Lower lobe of right lung (tissue), 2 donors: ENCODE data around the gene SMC6. TPM values are rescaled to one million over a fixed set of nuclear protein-coding genes. Genes with fewer than 3 reads are reported as not detected.

Source experiments
- ATAC-seq, 2 donors: fragments of 200-7000 bp; cut with Tn5 transposase; one replicate each; pipeline ENCODE4 v1.9.1; 2020 to 2022; ENCODE audit warnings: mild to moderate bottlenecking in 2 of 2, moderate library complexity in 2 of 2
- DNase-seq: peaks from one replicate; pipeline ENCODE4 v3.0.0-alpha.2; 2020
- H3K27ac ChIP-seq: fragments of 200-600 bp; one replicate; pipeline ENCODE4 v1.8.0; 2022
- H3K27me3 ChIP-seq: fragments of 200-600 bp; one replicate; pipeline ENCODE4 v1.8.0; 2022; ENCODE audit warnings: low read depth
- H3K36me3 ChIP-seq: fragments of 200-600 bp; one replicate; pipeline ENCODE4 v1.8.0; 2022; ENCODE audit warnings: mild to moderate bottlenecking
- H3K4me1 ChIP-seq: fragments of 200-600 bp; one replicate; pipeline ENCODE4 v1.8.0; 2022
- H3K4me3 ChIP-seq: fragments of 200-600 bp; one replicate; pipeline ENCODE4 v1.8.0; 2022; ENCODE audit warnings: mild to moderate bottlenecking
- H3K9me3 ChIP-seq: fragments of 200-600 bp; one replicate; pipeline ENCODE4 v1.8.0; 2022
- intact Hi-C: fragments of 100-400 bp; cut with DNase I; formaldehyde crosslinking; loops from one replicate; pipeline ENCODE4 v1.11.0; 2022
- total RNA-seq: library from RNA; stranded (reverse); fragmentation: NEBNext Ultra II Directional; extraction: Animal tissue kit (Norgen Biotek cat#: 25700); gene quantifications from one replicate; pipeline ENCODE4 v1.2.1, GENCODE V29; 2021
- TF ChIP-seq, protein P1 (sequence below): fragments of 200-600 bp; IDR thresholded peaks from one replicate; pipeline ENCODE4 v1.8.0; 2022; ENCODE audit warnings: antibody characterized with exemption, mild to moderate bottlenecking
- donor health status: DM: no; HTN: yes; CAD: no; lungs with severe emphysema.

Gene SMC6
- total RNA-seq, 1 donor from 2014 or later: 15.0 TPM

DNA sequence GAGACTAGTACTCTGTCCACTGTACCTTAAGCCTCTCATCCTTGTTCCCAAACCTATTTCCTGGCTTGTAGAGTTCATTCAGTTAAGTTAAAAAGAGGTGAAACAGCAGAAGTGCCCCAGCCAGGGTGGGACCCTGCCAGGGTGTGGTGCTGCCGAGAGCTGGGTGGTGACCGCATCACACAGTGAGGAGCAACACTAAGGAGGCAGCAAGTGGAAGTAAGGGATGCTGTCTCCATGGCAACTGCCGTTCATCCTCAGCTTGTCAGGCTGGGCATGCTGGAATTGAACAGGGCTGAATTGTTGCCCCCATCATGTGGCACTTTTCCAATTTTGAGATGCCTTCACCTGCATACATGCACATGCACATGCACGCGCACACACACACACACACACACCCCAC is 136.1 kb downstream of the SMC6 start:
- Histone ChIP-seq H3K27ac (no peak overlapping the region), H3K9me3 (no peaks in the 10 kb centered on the region), H3K4me3 (no peak overlapping the region), H3K27me3 (no peaks in the 10 kb centered on the region), H3K4me1 (no peaks in the 10 kb centered on the region), H3K36me3 (no peaks in the 10 kb centered on the region)
- TF ChIP-seq, protein P1, sequence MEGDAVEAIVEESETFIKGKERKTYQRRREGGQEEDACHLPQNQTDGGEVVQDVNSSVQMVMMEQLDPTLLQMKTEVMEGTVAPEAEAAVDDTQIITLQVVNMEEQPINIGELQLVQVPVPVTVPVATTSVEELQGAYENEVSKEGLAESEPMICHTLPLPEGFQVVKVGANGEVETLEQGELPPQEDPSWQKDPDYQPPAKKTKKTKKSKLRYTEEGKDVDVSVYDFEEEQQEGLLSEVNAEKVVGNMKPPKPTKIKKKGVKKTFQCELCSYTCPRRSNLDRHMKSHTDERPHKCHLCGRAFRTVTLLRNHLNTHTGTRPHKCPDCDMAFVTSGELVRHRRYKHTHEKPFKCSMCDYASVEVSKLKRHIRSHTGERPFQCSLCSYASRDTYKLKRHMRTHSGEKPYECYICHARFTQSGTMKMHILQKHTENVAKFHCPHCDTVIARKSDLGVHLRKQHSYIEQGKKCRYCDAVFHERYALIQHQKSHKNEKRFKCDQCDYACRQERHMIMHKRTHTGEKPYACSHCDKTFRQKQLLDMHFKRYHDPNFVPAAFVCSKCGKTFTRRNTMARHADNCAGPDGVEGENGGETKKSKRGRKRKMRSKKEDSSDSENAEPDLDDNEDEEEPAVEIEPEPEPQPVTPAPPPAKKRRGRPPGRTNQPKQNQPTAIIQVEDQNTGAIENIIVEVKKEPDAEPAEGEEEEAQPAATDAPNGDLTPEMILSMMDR: no peak
- DNase-seq (no peak), ATAC-seq (no peak)
- intact Hi-C loops: no loop called here

DNA sequence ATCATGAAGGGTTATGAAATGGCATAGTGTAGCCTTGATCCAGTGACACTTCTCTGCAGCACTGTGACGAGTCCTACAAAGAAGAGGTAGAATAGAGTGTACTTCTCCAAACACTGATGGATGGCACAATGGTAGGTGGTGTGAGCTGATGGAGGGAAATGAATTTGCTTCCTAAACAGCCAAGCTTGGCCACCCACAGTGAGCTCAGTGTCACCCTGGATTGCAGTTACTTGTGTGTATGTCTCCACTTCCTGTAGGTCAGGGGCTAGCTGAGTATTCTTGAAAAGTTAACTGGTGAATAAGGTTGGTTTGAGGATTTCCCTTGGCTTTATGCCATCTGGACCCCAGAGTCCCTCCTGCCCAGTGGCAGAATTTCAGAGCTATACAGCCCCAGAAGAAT is 137.2 kb downstream of the SMC6 start:
- intact Hi-C loops: no loop called here
- H3K27ac ChIP-seq: no peak overlapping the region

DNA sequence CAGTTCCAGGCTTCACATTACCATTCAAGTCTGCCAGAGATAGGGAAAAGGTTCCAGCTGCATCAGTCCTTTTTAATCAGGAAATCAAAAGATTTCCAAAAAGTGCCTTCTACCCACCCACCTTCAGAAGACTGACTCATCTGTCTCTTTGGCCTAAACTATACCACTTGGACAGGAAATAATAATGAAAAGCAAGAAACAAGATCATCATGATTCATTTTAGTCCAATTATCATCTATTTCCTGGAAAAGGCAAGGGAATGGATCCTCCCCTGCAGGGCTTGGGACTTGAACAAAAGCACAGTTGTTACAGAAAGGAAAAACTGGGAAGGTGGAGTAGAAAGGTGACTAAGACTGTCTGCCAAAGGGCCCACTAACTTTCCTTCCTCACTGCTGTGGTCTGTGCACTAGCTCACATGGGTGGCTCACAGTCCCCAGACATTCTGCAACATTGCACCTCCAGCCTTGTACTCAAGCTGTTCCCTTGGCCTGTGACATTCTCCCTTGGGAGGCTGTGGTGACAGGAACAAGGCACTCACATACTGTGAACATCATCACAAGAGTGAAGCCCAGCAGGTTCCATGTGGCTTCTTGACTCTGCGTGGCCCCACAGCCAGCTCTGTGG is 137.8 kb downstream of the SMC6 start:
- no peaks in the 10 kb centered on the region for H3K36me3 ChIP-seq
- no peaks in the 10 kb centered on the region for H3K27me3 ChIP-seq
- intact Hi-C loops: no loop called here
- DNase-seq: no peak
- TF ChIP-seq, protein P1: no peak
- no peaks in the 10 kb centered on the region for H3K9me3 ChIP-seq
- H3K27ac ChIP-seq: no peak overlapping the region
- H3K4me1 ChIP-seq: no peaks in the 10 kb centered on the region
- ATAC-seq: no peak
- H3K4me3 ChIP-seq: no peak overlapping the region

More for the DNA sequence above, 137.2 kb downstream of the SMC6 start:
- TF ChIP-seq, protein P1: no peak
- DNase-seq (no peak), ATAC-seq (no peak)
- no peaks in the 10 kb centered on the region for H3K9me3 ChIP-seq
- no peaks in the 10 kb centered on the region for H3K36me3 ChIP-seq
- no peaks in the 10 kb centered on the region for H3K27me3 ChIP-seq
- no peaks in the 10 kb centered on the region for H3K4me1 ChIP-seq
- no peak overlapping the region for H3K4me3 ChIP-seq

DNA sequence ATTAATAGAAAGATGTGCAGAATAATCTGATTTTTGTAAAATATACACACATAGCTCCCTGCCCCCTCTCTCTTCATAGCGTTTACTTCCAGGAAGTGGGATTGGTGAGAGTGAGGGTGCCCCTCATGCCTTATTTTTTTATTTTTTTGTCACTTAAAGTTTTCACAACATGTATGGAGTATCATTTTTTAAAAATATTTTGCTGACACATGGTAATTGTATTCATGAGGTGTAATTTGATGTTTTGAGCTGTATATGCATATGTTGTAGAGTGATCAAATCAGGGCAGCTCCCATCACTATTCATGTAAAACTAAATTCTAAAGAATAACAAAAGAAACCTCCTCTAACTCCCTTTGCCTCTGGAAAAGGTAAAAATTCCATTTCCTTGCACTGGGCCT is 138.5 kb downstream of the SMC6 start:
- Histone ChIP-seq H3K27me3 (no peaks in the 10 kb centered on the region), H3K4me3 (no peak overlapping the region), H3K9me3 (no peaks in the 10 kb centered on the region), H3K36me3 (no peaks in the 10 kb centered on the region), H3K4me1 (no peaks in the 10 kb centered on the region), H3K27ac (no peak overlapping the region)
- ATAC-seq (no peak), DNase-seq (no peak)
- intact Hi-C loops: no loop called here
- TF ChIP-seq, protein P1: no peak

DNA sequence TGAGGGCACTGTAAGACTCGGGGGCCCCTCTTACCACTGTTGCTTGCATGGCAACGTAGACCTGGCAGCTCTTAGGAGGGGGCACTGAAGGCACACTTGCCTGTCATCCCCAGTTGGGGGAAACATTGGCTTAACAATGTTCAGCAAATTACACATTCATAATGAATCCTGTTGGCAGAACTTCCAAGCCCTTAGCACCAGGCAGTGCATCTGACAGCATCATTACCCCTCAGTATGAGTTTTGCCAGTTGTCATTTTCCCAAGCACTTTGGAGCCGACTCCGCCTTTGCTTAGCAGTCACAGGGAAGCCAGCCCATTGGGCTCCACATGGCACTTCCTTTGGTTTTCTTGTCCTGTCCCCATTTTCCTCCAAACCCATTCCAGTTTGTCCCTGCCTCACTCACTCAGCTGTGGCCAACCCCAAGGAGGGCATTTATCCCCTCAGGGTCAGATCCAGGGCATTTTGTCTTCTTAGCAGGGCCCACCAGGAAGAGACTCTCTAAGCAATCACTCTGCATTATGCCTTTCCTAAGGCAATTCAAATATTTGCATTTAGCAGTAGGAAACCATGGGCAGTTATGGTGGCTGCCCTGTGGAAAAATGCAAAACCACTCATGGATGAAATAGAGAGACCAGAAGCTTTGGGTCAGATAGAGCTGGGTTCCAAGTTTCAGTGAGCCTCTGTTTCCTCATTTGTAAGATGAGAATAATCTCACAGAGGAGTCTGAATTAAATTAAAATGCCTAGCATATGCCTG is 139.3 kb downstream of the SMC6 start:
- no peak overlapping the region for H3K4me3 ChIP-seq
- ATAC-seq (no peak), DNase-seq (no peak)
- TF ChIP-seq, protein P1: no peak
- H3K4me1 ChIP-seq: no peaks in the 10 kb centered on the region
- H3K9me3 ChIP-seq: no peaks in the 10 kb centered on the region
- no peaks in the 10 kb centered on the region for H3K36me3 ChIP-seq
- intact Hi-C loops: no loop called here
- H3K27me3 ChIP-seq: no peaks in the 10 kb centered on the region
- no peak overlapping the region for H3K27ac ChIP-seq

Other genes with a start within 250 kb of the SMC6 start
- not detected for gene RAD51AP2, start 235.4 kb downstream of the SMC6 start, total RNA-seq
- gene VSNL1, start 213.1 kb downstream of the SMC6 start, total RNA-seq: 1.6 TPM
- 9.0 TPM for gene GEN1, start 328 bp upstream of the SMC6 start, total RNA-seq
- not detected for gene MSGN1, start 62.6 kb upstream of the SMC6 start, total RNA-seq
- 28.7 TPM for gene KCNS3, start 124.9 kb upstream of the SMC6 start, total RNA-seq